H9 (cell line): Measurements from ENCODE around the gene PLXND1. TPM values are rescaled to one million over a fixed set of nuclear protein-coding genes. Genes with fewer than 3 reads are reported as not detected.
A peak's percentile ranks its signal among the peaks of the same experiment; 100 is the strongest.

Experiments used
- DNase-seq: peaks from one replicate; pipeline ENCODE4 v3.0.0-alpha.2; 2017
- H2AFZ ChIP-seq: one replicate; pipeline ENCODE4 v1.6.1; 2013; ENCODE audit warnings: mild to moderate bottlenecking, low read length, control low read depth, moderate library complexity
- H2AK5ac ChIP-seq: 2 replicates; pipeline ENCODE4 v1.6.1; 2013; ENCODE audit warnings: low read length, control low read depth, mixed read lengths; ENCODE audit not compliant: insufficient read length
- H2BK120ac ChIP-seq: one replicate; pipeline ENCODE4 v1.6.1; 2013; ENCODE audit warnings: low read depth, mild to moderate bottlenecking, low read length, control low read depth, inconsistent platforms; ENCODE audit not compliant: poor library complexity, severe bottlenecking
- H2BK12ac ChIP-seq: 2 replicates; pipeline ENCODE4 v1.6.1; 2013; ENCODE audit warnings: low read length, control low read depth, mixed read lengths, low read depth; ENCODE audit not compliant: insufficient read length
- H2BK15ac ChIP-seq: 2 replicates; pipeline ENCODE4 v1.6.1; 2013; ENCODE audit warnings: low read depth, low read length, control low read depth
- H2BK20ac ChIP-seq: one replicate; pipeline ENCODE4 v1.6.1; 2013; ENCODE audit warnings: low read depth, mild to moderate bottlenecking, low read length, control low read depth, inconsistent platforms; ENCODE audit not compliant: poor library complexity, severe bottlenecking
- H2BK5ac ChIP-seq: 2 replicates; pipeline ENCODE4 v1.6.1; 2013; ENCODE audit warnings: low read length, control low read depth, mixed read lengths; ENCODE audit not compliant: insufficient read length
- H3K14ac ChIP-seq: 2 replicates; pipeline ENCODE4 v1.6.1; 2013; ENCODE audit warnings: low read length, control low read depth; ENCODE audit not compliant: insufficient read depth
- H3K18ac ChIP-seq: 2 replicates; pipeline ENCODE4 v1.6.1; 2013; ENCODE audit warnings: low read depth, mild to moderate bottlenecking, mixed read lengths, low read length, control low read depth; ENCODE audit not compliant: insufficient read length
- H3K23ac ChIP-seq: 2 replicates; pipeline ENCODE4 v1.6.1; 2013; ENCODE audit warnings: low read length, control low read depth, mixed read lengths, low read depth; ENCODE audit not compliant: insufficient read length
- H3K23me2 ChIP-seq: 2 replicates; pipeline ENCODE4 v1.6.1; 2013; ENCODE audit warnings: low read depth, mild to moderate bottlenecking, mixed read lengths, low read length, control low read depth; ENCODE audit not compliant: insufficient read length, poor library complexity, severe bottlenecking
- H3K27ac ChIP-seq: 2 replicates; pipeline ENCODE4 v1.5.1; 2013; ENCODE audit warnings: low read length, control low read depth, mixed read lengths, low read depth; ENCODE audit not compliant: insufficient read length
- H3K27me3 ChIP-seq: 2 replicates; pipeline ENCODE4 v1.6.1; 2013; ENCODE audit warnings: low read length, control low read depth, inconsistent platforms; ENCODE audit not compliant: insufficient read depth
- H3K4ac ChIP-seq: 2 replicates; pipeline ENCODE4 v1.6.1; 2013; ENCODE audit warnings: low read depth, mild to moderate bottlenecking, control low read depth, inconsistent platforms, low read length, moderate library complexity
- H3K4me1 ChIP-seq: 2 replicates; pipeline ENCODE4 v1.6.1; 2013; ENCODE audit warnings: low read length, control low read depth, inconsistent platforms; ENCODE audit not compliant: insufficient read depth
- H3K4me2 ChIP-seq: 2 replicates; pipeline ENCODE4 v1.6.1; 2013; ENCODE audit warnings: low read length, control low read depth, mixed read lengths; ENCODE audit not compliant: insufficient read length, insufficient read depth
- H3K56ac ChIP-seq: 2 replicates; pipeline ENCODE4 v1.6.1; 2013; ENCODE audit warnings: low read depth, mild to moderate bottlenecking, mixed read lengths, low read length, control low read depth; ENCODE audit not compliant: insufficient read length
- H3K79me1 ChIP-seq: 2 replicates; pipeline ENCODE4 v1.6.1; 2013; ENCODE audit warnings: low read depth, mild to moderate bottlenecking, moderate library complexity, low read length, control low read depth, inconsistent platforms; ENCODE audit not compliant: insufficient read depth, poor library complexity, severe bottlenecking
- H3K79me2 ChIP-seq: 2 replicates; pipeline ENCODE4 v1.6.1; 2013; ENCODE audit warnings: low read length, control low read depth, inconsistent platforms; ENCODE audit not compliant: insufficient read depth
- H3K9ac ChIP-seq: 2 replicates; pipeline ENCODE4 v1.6.1; 2013; ENCODE audit warnings: low read length, control low read depth, mixed read lengths; ENCODE audit not compliant: insufficient read length; ENCODE audit errors: extremely low read depth
- H3K9me3 ChIP-seq: one replicate; pipeline ENCODE4 v1.6.1; 2013; ENCODE audit warnings: low read depth, low read length, inconsistent platforms; ENCODE audit not compliant: control insufficient read depth
- H3T11ph ChIP-seq: one replicate; pipeline ENCODE4 v1.6.1; 2013; ENCODE audit warnings: mild to moderate bottlenecking, low read length, control low read depth, inconsistent platforms
- H4K20me1 ChIP-seq: one replicate; pipeline ENCODE4 v1.6.1; 2013; ENCODE audit not compliant: control insufficient read depth, insufficient read length, insufficient read depth
- H4K5ac ChIP-seq: 2 replicates; pipeline ENCODE4 v1.6.1; 2013; ENCODE audit warnings: low read depth, mild to moderate bottlenecking, mixed read lengths, low read length, control low read depth; ENCODE audit not compliant: insufficient read length
- H4K8ac ChIP-seq: replicated peaks from 2 replicates; pipeline ENCODE4 v1.6.1; 2013; ENCODE audit warnings: low read length, control low read depth, mixed read lengths, low read depth; ENCODE audit not compliant: insufficient read length
- H4K91ac ChIP-seq: 2 replicates; pipeline ENCODE4 v1.6.1; 2013; ENCODE audit warnings: low read depth, mild to moderate bottlenecking, moderate library complexity, mixed read lengths, low read length, control low read depth; ENCODE audit not compliant: insufficient read length
- H3K27ac Mint-ChIP-seq, 3 experiments: 2 replicates in 2 of 3; 3 replicates in 1 of 3; pipeline ENCODE4 v1.8.0; 2020 to 2021; ENCODE audit warnings: mixed read lengths in 3 of 3, mild to moderate bottlenecking in 1 of 3, moderate library complexity in 1 of 3
- H3K27me3 Mint-ChIP-seq: 2 replicates; pipeline ENCODE4 v1.8.0; 2021; ENCODE audit warnings: low read depth, mild to moderate bottlenecking, moderate library complexity, mixed read lengths
- H3K36me3 Mint-ChIP-seq, 3 experiments: 2 replicates in 2 of 3; 3 replicates in 1 of 3; pipeline ENCODE4 v1.8.0; 2020 to 2021; ENCODE audit warnings: low read depth in 3 of 3, mixed read lengths in 3 of 3; ENCODE audit not compliant: insufficient read depth in 1 of 3
- H3K4me1 Mint-ChIP-seq, 2 experiments: 2 replicates each; pipeline ENCODE4 v1.8.0; 2020; ENCODE audit warnings: mixed read lengths in 2 of 2
- H3K4me3 Mint-ChIP-seq, 2 experiments: 2 replicates in 1 of 2; 3 replicates in 1 of 2; pipeline ENCODE4 v1.8.0; 2020 to 2021; ENCODE audit warnings: mild to moderate bottlenecking in 2 of 2, mixed read lengths in 2 of 2, moderate library complexity in 1 of 2
- H3K9me3 Mint-ChIP-seq, 2 experiments: 2 replicates in 1 of 2; 3 replicates in 1 of 2; pipeline ENCODE4 v1.8.0; 2020; ENCODE audit warnings: mild to moderate bottlenecking in 2 of 2, mixed read lengths in 2 of 2, moderate library complexity in 1 of 2
- CTCF ChIP-seq: fragments of 200-600 bp; sonication (generic); conservative IDR thresholded peaks from 3 replicates; pipeline ENCODE4 v1.8.0; 2021; ENCODE audit warnings: antibody characterized with exemption, mild to moderate bottlenecking
- WGBS: extraction: QIAGEN DNeasy Blood & Tissue Kit; methylation state at CpG from one replicate; pipeline ENCODE4 v1.1.7; 2013; ENCODE audit warnings: missing lambda C conversion rate, low lambda C conversion rate, mixed read lengths; ENCODE audit not compliant: insufficient read length; ENCODE audit errors: extremely low coverage; 5-methylcytosine and 5-hydroxymethylcytosine counted together
- total RNA-seq: library from RNA; stranded (reverse); gene quantifications from 2 replicates; pipeline ENCODE4 v1.2.1, GENCODE V29; 2021

The PLXND1 gene
- total RNA-seq, 1 experiment from 2014 or later = 50.9 TPM

- DNase-seq = no peak
- no peak overlapping the region for H3K18ac ChIP-seq
- H3K23ac ChIP-seq = no peak overlapping the region
- no peak overlapping the region for H2BK12ac ChIP-seq
- H3K56ac ChIP-seq = no peak overlapping the region
- H2BK20ac ChIP-seq = no peak overlapping the region
- no peaks in the 10 kb centered on the region for H4K20me1 ChIP-seq
- H3K4me1 Mint-ChIP-seq = peaks cover 26 to 59% of the 10 kb centered on the region in 2 experiments
- H3K9me3 ChIP-seq = no peaks in the 10 kb centered on the region
- H2BK120ac ChIP-seq = no peak overlapping the region
- H3K27ac ChIP-seq = no peak overlapping the region
- peak overlapping the region in 1 of 3 experiments; percentile 55; a peak in 4 of 7 replicates for H3K27ac Mint-ChIP-seq
- no peak overlapping the region for H3K4ac ChIP-seq
- H2BK15ac ChIP-seq = no peak overlapping the region
- H3K27me3 ChIP-seq = no peaks in the 10 kb centered on the region
- H3K79me2 ChIP-seq = no peaks in the 10 kb centered on the region
- H2AK5ac ChIP-seq = no peak overlapping the region
- H3T11ph ChIP-seq = no peak overlapping the region
- no peak overlapping the region for H3K4me3 Mint-ChIP-seq
- no peak overlapping the region for H3K4me2 ChIP-seq
- H3K79me1 ChIP-seq = no peaks in the 10 kb centered on the region
- no peak for TF ChIP-seq CTCF
- no peaks in the 10 kb centered on the region for H3K9me3 Mint-ChIP-seq
- no peak overlapping the region for H3K14ac ChIP-seq
- no peak overlapping the region for H2BK5ac ChIP-seq
- H3K27me3 Mint-ChIP-seq = no peaks in the 10 kb centered on the region; the same call in 1 of the 2 replicates
- H3K4me1 ChIP-seq = no peaks in the 10 kb centered on the region; the same call in 1 of the 2 replicates
- no peak overlapping the region for H4K8ac ChIP-seq
- no peaks in the 10 kb centered on the region for H3K23me2 ChIP-seq
- H2AFZ ChIP-seq = no peak overlapping the region
- WGBS = no CpG with 5 or more reads among the region's 11 CpGs
- H4K91ac ChIP-seq = no peak overlapping the region
- no peak overlapping the region for H3K9ac ChIP-seq
- peaks cover 0 to 25% (median 3%) of the 10 kb centered on the region in 3 experiments; a peak in 2 of 7 replicates for H3K36me3 Mint-ChIP-seq
- no peak overlapping the region for H4K5ac ChIP-seq
Observed at GRCh38 chr3:129557548-129557894, 49.0 kb downstream of the PLXND1 start.
